Kidney tubule cell (primary cell): ENCODE results near the gene SETD4.
"Not testable (repeated sequence)": the region's sequence is repeated elsewhere in the genome, so short reads cannot be mapped to it uniquely, and the experiment has no call there.

ENCODE experiments used
- DNase-seq: peaks from one replicate; pipeline ENCODE4 v3.0.0-alpha.2; 2018; ENCODE audit warnings: low spot score

The SETD4 gene

GRCh38 chr21:36079010-36079649 lies 18.8 kb upstream of the SETD4 start:
- DNase-seq, result peak; percentile 48

- DNase-seq, result no peak
These were observed 17.4 kb upstream of the SETD4 start for GRCh38 chr21:36077758-36078157.

- DNase-seq, result no peak
These were observed 16.7 kb upstream of the SETD4 start for GRCh38 chr21:36076878-36077655.

GRCh38 chr21:36075953-36076352 lies 15.6 kb upstream of the SETD4 start:
- no peak for DNase-seq

GRCh38 chr21:36075171-36075570 lies 14.8 kb upstream of the SETD4 start:
- no peak for DNase-seq

GRCh38 chr21:36073911-36074310 lies 13.6 kb upstream of the SETD4 start:
- DNase-seq, result not testable (repeated sequence)

GRCh38 chr21:36073181-36073580 lies 12.9 kb upstream of the SETD4 start:
- no peak for DNase-seq

GRCh38 chr21:36072453-36073162 lies 12.3 kb upstream of the SETD4 start:
- no peak for DNase-seq

- no peak for DNase-seq
These were observed 10.7 kb upstream of the SETD4 start for GRCh38 chr21:36070999-36071398.

GRCh38 chr21:36069713-36070583 lies 9.6 kb upstream of the SETD4 start, which contains the start of gene CBR1:
Gene CBR1, plus strand, starts transcription at chr21:36070024. Its CDS starts 92 bp downstream, at chr21:36070116.
- peak; percentile 89 for DNase-seq

- no peak for DNase-seq
These were observed 8.5 kb upstream of the SETD4 start for GRCh38 chr21:36068748-36069398.

GRCh38 chr21:36065497-36066036 lies 5.2 kb upstream of the SETD4 start:
- DNase-seq, result peak; percentile 45

GRCh38 chr21:36064085-36064460 lies 3.7 kb upstream of the SETD4 start:
- no peak for DNase-seq

- DNase-seq, result no peak
These were observed 3.2 kb upstream of the SETD4 start for GRCh38 chr21:36063375-36064084.

- no peak for DNase-seq
These were observed 1.1 kb upstream of the SETD4 start for GRCh38 chr21:36061445-36061844.

GRCh38 chr21:36059823-36060158 lies 535 bp downstream of the SETD4 start:
- no peak for DNase-seq

GRCh38 chr21:36055551-36055950 lies 4.8 kb downstream of the SETD4 start:
- no peak for DNase-seq

GRCh38 chr21:36053715-36054062 lies 6.6 kb downstream of the SETD4 start:
- DNase-seq, result no peak

GRCh38 chr21:36052860-36053714 lies 7.2 kb downstream of the SETD4 start:
- DNase-seq, result no peak

GRCh38 chr21:36048357-36048756 lies 12.0 kb downstream of the SETD4 start:
- DNase-seq, result no peak
